Sigmoid colon (tissue), 7 donors: ENCODE results near the gene PDE2A. TPM values are rescaled to one million over a fixed set of nuclear protein-coding genes. Genes with fewer than 3 reads are reported as not detected.

Experiments used
- DNase-seq: peaks from one replicate; pipeline ENCODE4 v3.0.0-alpha.2; 2019
- H3K27ac ChIP-seq, 4 donors: fragments of 200-600 bp; sonication (generic); one replicate each; pipeline ENCODE4 v1.5.1; 2016 to 2019; ENCODE audit warnings: mild to moderate bottlenecking in 1 of 4
- H3K27me3 ChIP-seq, 3 donors: fragments of 200-600 bp; sonication (generic); one replicate each; pipeline ENCODE4 v1.5.1; 2019; ENCODE audit warnings: mild to moderate bottlenecking in 1 of 3
- H3K36me3 ChIP-seq, 4 donors: fragments of 200-600 bp; sonication (generic); one replicate each; pipeline ENCODE4 v1.5.1; 2016 to 2019
- H3K4me1 ChIP-seq, 4 donors: fragments of 200-600 bp; sonication (generic); one replicate each; pipeline ENCODE4 v1.5.1; 2017 to 2019
- H3K4me3 ChIP-seq, 4 donors: fragments of 200-600 bp; sonication (generic); one replicate each; pipeline ENCODE4 v1.5.1; 2017 to 2019; ENCODE audit warnings: mild to moderate bottlenecking in 2 of 4, moderate library complexity in 1 of 4
- H3K9me3 ChIP-seq, 4 donors: fragments of 200-600 bp in 3 of 4; sonication (generic) in 3 of 4; one replicate each; pipeline versions ENCODE4 v1.5.1 to v1.6.1; 2013 to 2019
- EP300 ChIP-seq, 4 donors: sonication (generic); formaldehyde crosslinking; IDR thresholded peaks; one replicate each; pipeline ENCODE4 v1.6.1; 2017; ENCODE audit warnings: antibody characterized with exemption in 4 of 4
- POLR2A ChIP-seq, 2 donors: fragments of 450-650 bp; IDR thresholded peaks; one replicate each; pipeline ENCODE4 v1.6.1; 2016; ENCODE audit warnings: antibody characterized with exemption in 2 of 2, mild to moderate bottlenecking in 2 of 2, moderate library complexity in 2 of 2
- POLR2AphosphoS5 ChIP-seq, 4 donors: sonication (generic); formaldehyde crosslinking; IDR thresholded peaks; one replicate each; pipeline ENCODE4 v1.6.1; 2017; ENCODE audit warnings: antibody characterized with exemption in 4 of 4
- WGBS, 2 donors: extraction: QIAGEN DNeasy Blood & Tissue Kit; methylation state at CpG; one replicate each; pipeline ENCODE4 v1.1.7; 2013; 5-methylcytosine and 5-hydroxymethylcytosine counted together
- intact Hi-C: fragments of 100-400 bp; cut with DNase I; formaldehyde crosslinking; loops from one replicate; pipeline ENCODE4 v1.15.1; 2023
- polyA plus RNA-seq, 3 donors: library from polyadenylated mRNA; stranded (reverse); fragments of 200-250 nt; gene quantifications; one replicate each; pipeline ENCODE4 v1.2.3, GENCODE V29; 2013
- total RNA-seq, 4 donors: library from RNA; depleted of rRNA; stranded (reverse); fragments of >200 nt; gene quantifications; one replicate each; pipeline ENCODE4 v1.1.0, GENCODE V29; 2016
- TF ChIP-seq, protein P1 (sequence below), 4 experiments: fragments of 450-650 bp in 3 of 4; fragments of 200-600 bp in 1 of 4; IDR thresholded peaks; one replicate each; pipeline ENCODE4 v1.5.1; 2016 to 2019; ENCODE audit warnings: antibody characterized with exemption in 4 of 4, mild to moderate bottlenecking in 3 of 4, moderate library complexity in 2 of 4
- donor health status: healthy with polysubstance abuse.
- donor health status: Bipolar disorder and iron deficiency.
- donor health status: healthy.

Gene PDE2A
- total and polyA plus RNA-seq, 7 donors = 1.8 to 75.1 (median 48.9) TPM

DNA sequence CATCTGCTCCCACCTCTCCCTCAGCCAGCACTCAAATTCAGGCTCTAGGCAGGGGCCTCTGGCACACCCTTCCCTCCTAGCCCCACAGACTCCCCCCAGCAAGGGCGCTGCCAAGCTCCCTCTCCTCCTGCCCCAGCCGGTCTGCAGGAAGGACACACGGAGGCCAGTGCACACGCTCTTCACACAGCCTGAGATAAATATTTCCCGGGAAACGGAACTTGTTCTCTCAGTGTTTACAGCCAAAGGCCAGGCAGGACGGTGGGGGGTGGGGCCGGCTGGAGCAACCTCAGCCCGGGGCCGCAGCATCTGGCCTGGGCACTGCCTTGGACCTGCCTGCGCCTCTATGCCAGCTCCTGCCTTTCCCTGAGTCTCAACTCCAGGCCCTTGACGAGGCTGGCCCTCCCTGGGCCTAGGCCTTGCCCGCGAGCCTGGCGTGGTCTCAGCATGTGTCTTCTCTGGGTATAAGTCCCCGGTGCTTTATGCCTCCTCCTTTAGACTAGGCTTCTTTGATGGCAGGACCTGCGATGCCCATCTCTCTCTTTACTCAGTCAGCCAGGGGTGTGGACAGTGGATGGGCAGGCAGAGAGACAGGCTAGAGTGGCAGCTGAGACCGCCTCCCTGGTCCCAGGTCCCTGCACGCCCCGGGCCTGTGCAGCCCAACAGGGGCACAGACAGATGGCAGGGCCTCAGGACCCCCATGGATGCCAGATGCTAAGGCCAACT lies 48.4 kb downstream of the PDE2A start:
- 30 to 54% methylated on average over 20 of the region's 20 CpGs for WGBS, 2 donors
- peaks cover 0 to 76% (median 70%) of the 10 kb centered on the region in 4 donors for H3K4me1 ChIP-seq
- H3K9me3 ChIP-seq = no peaks in the 10 kb centered on the region
- peak; percentile 90 for DNase-seq
- H3K36me3 ChIP-seq = no peaks in the 10 kb centered on the region
- intact Hi-C loops = loop anchor here (5.0 kb wide), 1 partner anchor 389 kb away; no protein-coding TSS in a partner anchor
- TF ChIP-seq, protein P1, sequence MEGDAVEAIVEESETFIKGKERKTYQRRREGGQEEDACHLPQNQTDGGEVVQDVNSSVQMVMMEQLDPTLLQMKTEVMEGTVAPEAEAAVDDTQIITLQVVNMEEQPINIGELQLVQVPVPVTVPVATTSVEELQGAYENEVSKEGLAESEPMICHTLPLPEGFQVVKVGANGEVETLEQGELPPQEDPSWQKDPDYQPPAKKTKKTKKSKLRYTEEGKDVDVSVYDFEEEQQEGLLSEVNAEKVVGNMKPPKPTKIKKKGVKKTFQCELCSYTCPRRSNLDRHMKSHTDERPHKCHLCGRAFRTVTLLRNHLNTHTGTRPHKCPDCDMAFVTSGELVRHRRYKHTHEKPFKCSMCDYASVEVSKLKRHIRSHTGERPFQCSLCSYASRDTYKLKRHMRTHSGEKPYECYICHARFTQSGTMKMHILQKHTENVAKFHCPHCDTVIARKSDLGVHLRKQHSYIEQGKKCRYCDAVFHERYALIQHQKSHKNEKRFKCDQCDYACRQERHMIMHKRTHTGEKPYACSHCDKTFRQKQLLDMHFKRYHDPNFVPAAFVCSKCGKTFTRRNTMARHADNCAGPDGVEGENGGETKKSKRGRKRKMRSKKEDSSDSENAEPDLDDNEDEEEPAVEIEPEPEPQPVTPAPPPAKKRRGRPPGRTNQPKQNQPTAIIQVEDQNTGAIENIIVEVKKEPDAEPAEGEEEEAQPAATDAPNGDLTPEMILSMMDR (IDR thresholded peaks at IDR 0.05) = no peak
- peak in 2 of 4 donors; percentile 3 to 26 for TF ChIP-seq EP300 (IDR thresholded peaks at IDR 0.05)
- TF ChIP-seq POLR2AphosphoS5 (IDR thresholded peaks at IDR 0.05) = peak; percentile 54 to 75 (median 72)
- H3K4me3 ChIP-seq = no peak overlapping the region
- peak overlapping the region; percentile 85 to 92 (median 91) for H3K27ac ChIP-seq
- H3K27me3 ChIP-seq = no peaks in the 10 kb centered on the region

DNA sequence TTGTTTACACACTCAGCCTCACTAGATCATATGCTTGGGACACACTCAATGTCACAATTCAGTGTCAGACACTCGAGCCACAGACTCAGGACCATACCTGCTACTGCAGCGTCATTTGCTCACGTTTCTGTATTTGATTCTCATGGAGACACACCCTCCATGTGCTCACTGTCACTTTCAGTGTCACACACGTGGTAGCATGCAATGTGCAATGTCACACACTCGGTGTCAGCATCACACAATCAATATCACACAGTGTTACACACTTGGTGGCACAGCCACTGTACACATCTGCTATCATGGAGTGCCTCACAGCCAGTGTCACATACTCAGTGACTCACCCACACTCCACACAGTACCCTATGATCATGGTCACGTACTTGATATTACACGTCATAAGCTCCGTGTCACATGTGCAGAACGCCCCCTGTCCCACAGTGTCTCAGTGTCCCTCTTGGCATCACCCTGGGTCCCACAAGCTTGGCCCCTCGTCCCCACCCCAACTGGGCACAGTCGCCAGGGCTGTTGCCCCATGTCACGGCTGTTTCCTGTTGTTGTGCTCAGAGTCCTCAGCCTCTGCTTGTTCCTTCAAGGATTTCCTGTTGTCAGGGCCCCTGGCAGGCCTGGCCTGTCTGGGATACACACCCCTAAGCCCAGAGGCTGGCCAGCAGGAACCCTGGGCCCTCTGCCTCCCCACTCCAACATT lies 49.6 kb downstream of the PDE2A start:
- peaks cover 0 to 64% (median 58%) of the 10 kb centered on the region in 4 donors for H3K4me1 ChIP-seq
- peak overlapping the region; percentile 85 to 92 (median 91) for H3K27ac ChIP-seq
- 72 to 74% methylated on average over 12 of the region's 12 CpGs for whole genome bisulfite sequencing, 2 donors
- intact Hi-C loops = loop anchor here (5.0 kb wide), 1 partner anchor 387 kb away; no protein-coding TSS in a partner anchor
- TF ChIP-seq EP300 (IDR thresholded peaks at IDR 0.05) (peak in 1 of 4 donors; percentile 31), POLR2AphosphoS5 (IDR thresholded peaks at IDR 0.05) (peak in 3 of 4 donors; percentile 24 to 48 (median 32)), POLR2A (IDR thresholded peaks at IDR 0.05) (no peak)
- TF ChIP-seq, protein P1 (IDR thresholded peaks at IDR 0.05) = no peak
- H3K36me3 ChIP-seq = no peaks in the 10 kb centered on the region
- no peaks in the 10 kb centered on the region for H3K9me3 ChIP-seq
- H3K4me3 ChIP-seq = no peak overlapping the region
- DNase-seq = peak; percentile 81
- no peaks in the 10 kb centered on the region for H3K27me3 ChIP-seq

DNA sequence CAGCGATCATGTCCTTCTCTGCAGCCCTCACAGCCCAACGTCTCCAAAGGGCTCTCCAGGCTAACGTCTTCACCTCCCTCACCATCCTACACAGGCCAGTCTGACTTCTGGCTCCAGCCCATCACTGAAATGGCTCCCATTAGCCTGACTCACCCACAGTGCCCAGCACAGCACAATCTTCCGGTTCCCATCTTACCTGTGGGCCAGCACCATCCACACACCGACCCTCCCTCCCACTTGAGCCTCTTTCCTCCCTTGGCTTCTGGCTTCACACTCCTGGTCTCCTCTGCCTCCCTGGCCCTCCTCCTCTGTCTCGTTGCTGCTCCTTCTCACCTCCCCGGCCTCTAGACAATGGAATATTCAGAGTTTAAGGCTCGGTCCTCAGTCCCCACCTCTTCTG lies 51.2 kb downstream of the PDE2A start:
- H3K4me3 ChIP-seq = no peak overlapping the region
- no peaks in the 10 kb centered on the region for H3K36me3 ChIP-seq
- no peak for DNase-seq
- H3K4me1 ChIP-seq = peaks cover 0 to 61% (median 56%) of the 10 kb centered on the region in 4 donors
- H3K27me3 ChIP-seq = no peaks in the 10 kb centered on the region
- peak overlapping the region in 3 of 4 donors; percentile 17 to 50 (median 21) for H3K27ac ChIP-seq
- TF ChIP-seq, protein P1 (IDR thresholded peaks at IDR 0.05) = no peak
- TF ChIP-seq EP300 (IDR thresholded peaks at IDR 0.05) (no peak), POLR2AphosphoS5 (IDR thresholded peaks at IDR 0.05) (no peak), POLR2A (IDR thresholded peaks at IDR 0.05) (no peak)
- no peaks in the 10 kb centered on the region for H3K9me3 ChIP-seq
- intact Hi-C loops = no loop called here
- 71 to 80% methylated on average over 8 of the region's 8 CpGs for WGBS, 2 donors

DNA sequence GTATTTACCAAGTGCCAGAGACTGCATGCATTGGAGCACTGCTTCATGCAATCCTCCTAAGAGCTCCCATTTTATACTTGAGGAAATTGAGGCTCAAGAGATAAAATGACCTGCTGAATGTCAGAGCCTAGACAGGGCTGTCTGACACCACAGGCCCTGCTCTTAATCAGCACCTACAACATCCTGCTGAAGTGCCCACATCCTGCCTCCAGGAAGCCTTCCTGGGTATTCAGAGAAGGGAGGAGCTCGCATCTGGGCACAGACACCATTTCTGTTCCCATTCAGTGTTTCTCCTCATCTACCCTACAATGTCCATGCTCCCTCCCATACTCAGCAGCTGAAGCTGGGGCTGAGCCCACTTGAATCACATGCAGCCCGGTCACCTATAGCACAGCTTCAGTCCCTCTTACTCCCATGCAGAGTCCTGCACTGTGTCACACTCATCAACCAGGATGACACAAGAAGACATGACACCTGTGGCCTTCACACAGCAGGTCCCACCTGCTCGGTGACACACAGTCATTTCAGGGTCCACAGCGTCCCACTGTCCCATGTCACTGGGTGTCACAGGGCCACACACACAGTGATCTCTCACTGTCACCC lies 53.1 kb downstream of the PDE2A start:
- intact Hi-C loops = no loop called here
- Histone ChIP-seq H3K27ac (no peak overlapping the region), H3K36me3 (no peaks in the 10 kb centered on the region), H3K4me3 (no peak overlapping the region), H3K4me1 (peaks cover 0 to 61% (median 56%) of the 10 kb centered on the region in 4 donors), H3K9me3 (no peaks in the 10 kb centered on the region), H3K27me3 (no peaks in the 10 kb centered on the region)
- DNase-seq = no peak
- TF ChIP-seq POLR2A (IDR thresholded peaks at IDR 0.05) (no peak), EP300 (IDR thresholded peaks at IDR 0.05) (no peak), POLR2AphosphoS5 (IDR thresholded peaks at IDR 0.05) (no peak)
- TF ChIP-seq, protein P1 (IDR thresholded peaks at IDR 0.05) = no peak
- 84 to 89% methylated on average over 4 of the region's 4 CpGs for WGBS, 2 donors
